Choroid plexus epithelial cell (primary cell): ENCODE measurements around the gene DNAL4.
A peak's percentile ranks its signal among the peaks of the same experiment; 100 is the strongest.

Experiments
- DNase-seq: peaks from one replicate; pipeline ENCODE4 v3.0.0-alpha.2; 2010; ENCODE audit warnings: low read depth
- H3K4me3 ChIP-seq: 2 replicates; pipeline ENCODE4 v1.5.1; 2011; ENCODE audit warnings: low read depth, mild to moderate bottlenecking, control low read depth, low read length, moderate library complexity
- TF ChIP-seq, protein P1 (sequence below): conservative IDR thresholded peaks from 2 replicates; pipeline ENCODE4 v1.5.1; 2011; ENCODE audit warnings: low read depth, mild to moderate bottlenecking, control low read depth, inconsistent platforms, low read length, moderate library complexity

The DNAL4 gene

DNA sequence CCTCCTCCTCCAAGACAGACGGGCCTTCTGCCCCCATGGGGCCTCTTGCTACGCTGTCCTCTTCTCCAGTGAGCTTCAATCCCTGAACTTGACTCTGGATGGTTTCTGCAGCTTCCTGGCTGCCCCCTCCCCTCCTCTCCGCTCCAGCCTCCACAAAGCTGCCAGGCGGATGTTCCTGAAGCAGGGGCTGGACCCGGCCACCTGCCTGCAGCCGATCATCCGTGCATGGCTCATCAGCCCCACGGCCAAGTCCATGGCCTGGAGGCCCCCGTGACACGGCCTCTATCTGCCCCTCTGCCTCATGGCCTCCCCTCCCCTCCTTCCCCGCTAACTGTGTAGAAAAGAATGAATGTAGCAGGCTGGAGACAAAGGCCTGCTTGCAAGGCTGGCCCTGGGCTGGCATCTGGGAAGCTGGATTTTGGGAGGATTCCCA lies 31.4 kb downstream of the DNAL4 start:
- TF ChIP-seq, protein P1, sequence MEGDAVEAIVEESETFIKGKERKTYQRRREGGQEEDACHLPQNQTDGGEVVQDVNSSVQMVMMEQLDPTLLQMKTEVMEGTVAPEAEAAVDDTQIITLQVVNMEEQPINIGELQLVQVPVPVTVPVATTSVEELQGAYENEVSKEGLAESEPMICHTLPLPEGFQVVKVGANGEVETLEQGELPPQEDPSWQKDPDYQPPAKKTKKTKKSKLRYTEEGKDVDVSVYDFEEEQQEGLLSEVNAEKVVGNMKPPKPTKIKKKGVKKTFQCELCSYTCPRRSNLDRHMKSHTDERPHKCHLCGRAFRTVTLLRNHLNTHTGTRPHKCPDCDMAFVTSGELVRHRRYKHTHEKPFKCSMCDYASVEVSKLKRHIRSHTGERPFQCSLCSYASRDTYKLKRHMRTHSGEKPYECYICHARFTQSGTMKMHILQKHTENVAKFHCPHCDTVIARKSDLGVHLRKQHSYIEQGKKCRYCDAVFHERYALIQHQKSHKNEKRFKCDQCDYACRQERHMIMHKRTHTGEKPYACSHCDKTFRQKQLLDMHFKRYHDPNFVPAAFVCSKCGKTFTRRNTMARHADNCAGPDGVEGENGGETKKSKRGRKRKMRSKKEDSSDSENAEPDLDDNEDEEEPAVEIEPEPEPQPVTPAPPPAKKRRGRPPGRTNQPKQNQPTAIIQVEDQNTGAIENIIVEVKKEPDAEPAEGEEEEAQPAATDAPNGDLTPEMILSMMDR: no peak
- H3K4me3 ChIP-seq: no peak overlapping the region
- no peak for DNase-seq

DNA sequence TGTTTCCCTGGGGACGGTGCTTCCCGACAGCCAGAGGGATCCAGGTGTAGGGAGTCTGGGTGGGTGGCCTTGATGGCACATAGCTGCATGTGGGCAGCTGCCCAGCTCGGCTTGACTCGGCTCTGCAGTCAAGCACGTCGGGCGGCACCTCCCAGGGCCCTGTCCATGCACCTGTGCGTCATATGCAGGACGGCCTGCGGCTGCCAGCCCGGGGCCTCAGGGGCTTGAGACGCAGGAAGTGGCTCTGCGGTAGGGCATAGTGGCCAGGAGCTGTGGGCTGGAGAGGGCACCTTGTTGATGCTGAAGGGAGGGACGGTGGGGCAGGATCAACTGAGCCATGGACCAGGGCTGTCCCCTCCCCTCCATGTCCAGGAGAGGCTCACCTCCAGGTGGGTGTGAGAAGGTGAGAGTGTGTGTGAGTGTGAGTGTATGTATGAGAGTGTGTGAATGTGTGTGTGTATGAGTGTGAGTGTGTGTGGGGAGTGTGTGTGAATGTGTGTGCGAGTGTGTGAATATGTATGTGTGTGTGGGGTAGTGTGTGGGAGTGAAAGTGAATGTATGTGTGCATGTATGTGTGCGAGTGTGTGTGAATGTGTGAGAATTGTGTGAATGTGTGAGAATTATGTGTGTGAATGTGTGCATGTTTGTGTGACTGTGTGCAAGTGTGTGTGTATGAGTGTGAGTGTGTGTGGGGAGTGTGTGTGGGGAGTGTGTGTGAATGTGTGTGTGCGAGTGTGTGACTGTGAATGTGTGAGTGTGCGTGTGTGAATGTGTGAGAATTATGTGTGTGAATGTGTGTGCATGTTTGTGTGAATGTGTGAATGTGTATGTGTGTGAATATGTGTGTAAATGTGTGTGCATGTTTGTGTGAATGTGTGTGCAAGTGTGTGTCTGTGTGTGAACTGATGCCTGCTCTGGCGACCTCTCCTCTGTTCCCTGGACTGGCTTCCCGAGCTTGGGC lies 32.5 kb downstream of the DNAL4 start:
- no peak overlapping the region for H3K4me3 ChIP-seq
- TF ChIP-seq, protein P1: no peak
- DNase-seq: no peak

DNA sequence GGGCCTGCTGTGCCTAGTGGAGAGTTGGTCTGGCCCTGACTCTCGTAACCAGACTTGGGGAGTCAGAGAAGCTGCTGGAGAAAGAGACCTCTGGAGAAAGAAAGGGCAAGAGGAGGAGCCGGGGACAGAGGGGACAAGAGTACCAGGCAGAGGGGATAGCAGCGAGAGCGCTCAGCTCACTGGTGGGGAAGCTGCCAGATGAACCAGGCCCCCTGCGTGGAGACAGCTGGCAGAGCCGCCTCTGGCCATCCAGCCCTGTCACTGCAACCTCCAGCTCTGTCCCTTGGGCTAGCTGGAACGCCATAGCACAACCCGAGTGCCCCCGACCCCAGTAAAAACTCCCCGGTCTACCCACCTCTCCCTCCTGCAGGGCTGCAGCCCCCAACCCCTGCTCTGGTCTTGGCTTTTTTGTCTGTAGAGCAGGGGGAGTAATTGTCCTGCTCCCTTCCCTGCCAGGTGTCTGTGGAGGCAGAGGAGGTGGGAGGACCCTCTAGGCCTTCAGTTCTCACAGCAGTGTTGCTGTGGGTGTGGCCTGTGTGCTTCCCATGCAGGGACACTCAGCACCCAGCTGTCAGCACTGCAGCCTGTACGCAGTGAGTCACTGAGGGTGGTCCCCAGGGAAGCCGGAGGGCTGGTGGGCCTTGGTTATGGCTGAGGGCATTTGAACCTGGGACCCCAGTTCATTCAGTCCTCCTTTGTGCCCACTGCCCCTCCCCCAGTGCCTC lies 33.3 kb downstream of the DNAL4 start:
- TF ChIP-seq, protein P1: no peak
- H3K4me3 ChIP-seq: no peak overlapping the region
- peak; percentile 58 for DNase-seq

DNA sequence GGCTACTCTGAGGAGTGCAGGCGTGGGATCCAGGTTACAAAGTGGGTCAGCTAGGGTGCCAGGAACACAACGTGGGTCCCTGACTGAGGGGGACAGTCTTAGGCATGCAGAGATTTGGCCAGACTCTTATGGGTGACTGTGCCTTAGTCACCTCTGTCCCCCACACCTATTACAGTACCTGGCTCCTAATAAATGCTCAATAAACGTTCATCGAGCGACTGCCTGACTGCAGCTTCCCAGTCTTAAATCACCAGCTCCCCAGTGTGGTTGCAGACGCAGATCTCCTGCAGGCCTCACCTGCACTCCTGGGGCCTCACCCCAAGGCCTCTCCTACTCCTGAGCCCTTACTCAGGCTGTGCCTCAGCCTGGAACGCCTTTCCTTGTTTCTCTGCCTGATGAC lies 34.9 kb downstream of the DNAL4 start:
- TF ChIP-seq, protein P1: no peak
- H3K4me3 ChIP-seq: no peak overlapping the region
- DNase-seq: no peak

DNA sequence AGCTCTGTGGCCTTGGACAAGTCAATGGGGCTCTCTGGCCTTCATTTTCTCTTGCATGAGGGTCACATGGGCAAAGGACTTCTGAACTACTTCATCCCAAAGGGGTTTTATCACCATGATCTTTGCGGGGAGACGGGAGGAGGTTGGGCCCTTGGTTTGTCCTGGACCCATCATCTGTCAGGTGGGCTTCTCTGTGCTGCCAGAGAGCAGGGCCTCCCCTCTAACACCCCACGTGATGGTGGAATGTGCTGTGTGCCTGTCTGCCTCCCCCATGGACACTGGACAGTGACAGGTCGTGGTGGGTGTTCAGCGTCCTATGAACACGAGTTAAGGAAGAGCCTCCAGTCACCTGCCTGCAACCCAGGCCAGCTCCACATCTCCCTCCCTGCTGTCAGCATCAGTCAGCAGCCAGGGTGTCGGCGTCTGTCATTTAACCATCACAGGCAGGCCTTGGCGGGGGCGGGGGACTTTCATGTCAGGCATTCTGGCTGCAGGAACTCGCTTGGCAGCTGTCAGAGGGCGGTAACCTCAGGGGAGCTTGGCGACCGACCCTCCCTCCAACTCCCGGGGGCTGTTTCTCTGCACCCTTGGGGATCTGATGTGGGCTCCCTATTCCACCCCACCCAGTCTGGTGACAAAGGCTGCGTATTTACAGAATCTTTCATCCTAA lies 35.5 kb downstream of the DNAL4 start:
- no peak for DNase-seq
- H3K4me3 ChIP-seq: no peak overlapping the region
- TF ChIP-seq, protein P1: no peak

DNA sequence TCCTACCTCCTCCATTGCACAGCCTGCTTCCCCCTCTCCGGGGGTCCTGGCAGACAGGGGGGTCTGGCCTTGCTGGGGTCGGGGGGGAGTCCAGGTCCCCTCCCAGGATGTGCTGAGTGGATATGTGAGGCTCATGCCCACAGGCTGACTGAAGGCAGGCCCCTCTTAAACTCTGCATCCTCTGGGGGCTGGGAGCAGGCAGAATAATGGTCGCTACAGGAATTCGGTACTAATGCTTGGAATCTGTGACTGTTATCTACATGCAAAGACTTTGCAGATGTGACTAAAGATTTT lies 36.5 kb downstream of the DNAL4 start:
- H3K4me3 ChIP-seq: no peak overlapping the region
- TF ChIP-seq, protein P1: no peak
- no peak for DNase-seq
